H1 (cell line): ENCODE results near the gene ATP1A1. TPM values are rescaled to one million over a fixed set of nuclear protein-coding genes. Genes with fewer than 3 reads are reported as not detected.

Experiments
- CTCF ChIA-PET: fragments of 300-600 bp; sonication (Branson Sonifier 250); formaldehyde crosslinking; loops from one replicate; lab custom pipeline; 2021; ENCODE audit not compliant: partially characterized antibody; lab: Charles Lee
- POLR2A ChIA-PET: fragments of 300-600 bp; sonication (Branson Sonifier 250); formaldehyde crosslinking; loops from one replicate; lab custom pipeline; 2021; ENCODE audit warnings: inconsistent platforms; ENCODE audit not compliant: partially characterized antibody; lab: Charles Lee
- DNase-seq, 2 experiments: peaks; one replicate each; pipeline versions ENCODE4 v3.0.0 to v3.0.0-alpha.2; 2010 to 2022; ENCODE audit warnings: low spot score in 2 of 2, low read depth in 1 of 2, mixed read lengths in 1 of 2
- FAIRE-seq: peaks from 2 replicates; lab custom pipeline; 2011; peaks lifted over from hg19 to GRCh38; lab: Jason Lieb, UNC
- H2AFZ ChIP-seq: 2 replicates; pipeline ENCODE4 v1.8.1; 2012; ENCODE audit warnings: low read length, inconsistent platforms
- H2AK5ac ChIP-seq: 2 replicates; pipeline ENCODE4 v1.6.1; 2013; ENCODE audit warnings: low read depth, low read length
- H2BK120ac ChIP-seq: replicated peaks from 2 replicates; pipeline ENCODE3; 2013; ENCODE audit warnings: low read depth, low read length, inconsistent platforms
- H2BK12ac ChIP-seq: 2 replicates; pipeline ENCODE4 v1.6.1; 2013; ENCODE audit warnings: low read depth, low read length
- H2BK15ac ChIP-seq: 2 replicates; pipeline ENCODE4 v1.6.1; 2013; ENCODE audit warnings: low read length
- H2BK20ac ChIP-seq: 2 replicates; pipeline ENCODE4 v1.6.1; 2013; ENCODE audit warnings: low read length
- H2BK5ac ChIP-seq: 2 replicates; pipeline ENCODE4 v1.6.1; 2013; ENCODE audit warnings: low read depth, low read length
- H3K14ac ChIP-seq: 2 replicates; pipeline ENCODE4 v1.6.1; 2013; ENCODE audit warnings: inconsistent platforms; ENCODE audit not compliant: insufficient read length
- H3K18ac ChIP-seq: 2 replicates; pipeline ENCODE4 v1.6.1; 2013; ENCODE audit warnings: low read length; ENCODE audit errors: extremely low read depth
- H3K23ac ChIP-seq: 2 replicates; pipeline ENCODE4 v1.6.1; 2013; ENCODE audit warnings: inconsistent platforms; ENCODE audit not compliant: insufficient read length
- H3K23me2 ChIP-seq: 2 replicates; pipeline ENCODE4 v1.6.1; 2013; ENCODE audit warnings: low read depth, low read length
- H3K27ac ChIP-seq: 2 replicates; pipeline ENCODE4 v1.6.1; 2011; ENCODE audit warnings: low read depth, low read length, inconsistent platforms
- H3K27me3 ChIP-seq, 4 experiments: replicated peaks in 1 of 4; 1 replicate in 1 of 4; 2 replicates in 3 of 4; pipeline versions ENCODE4 v1.6.1 to v1.8.1; 2011 to 2013; ENCODE audit warnings: low read length in 3 of 4, mild to moderate bottlenecking in 3 of 4, inconsistent platforms in 2 of 4, mixed read lengths in 2 of 4, moderate library complexity in 1 of 4; ENCODE audit not compliant: control insufficient read depth in 3 of 4, insufficient read depth in 3 of 4; ENCODE audit errors: extremely low read depth in 1 of 4
- H3K36me3 ChIP-seq, 4 experiments: 2 replicates each; pipeline versions ENCODE4 v1.6.1 to v1.8.1; 2011 to 2013; ENCODE audit warnings: mild to moderate bottlenecking in 4 of 4, low read length in 3 of 4, moderate library complexity in 2 of 4, control low read depth in 1 of 4, inconsistent platforms in 1 of 4; ENCODE audit not compliant: insufficient read depth in 4 of 4, control insufficient read depth in 2 of 4
- H3K4ac ChIP-seq: replicated peaks from 2 replicates; pipeline ENCODE3; 2013; ENCODE audit warnings: low read length, low read depth, mixed read lengths, inconsistent platforms; ENCODE audit not compliant: insufficient read length
- H3K4me1 ChIP-seq, 4 experiments: replicated peaks in 1 of 4; 1 replicate in 1 of 4; 2 replicates in 3 of 4; pipeline versions ENCODE4 v1.6.1 to v1.8.1; 2011 to 2013; ENCODE audit warnings: low read length in 3 of 4, inconsistent platforms in 2 of 4, mixed read lengths in 1 of 4; ENCODE audit not compliant: insufficient read depth in 4 of 4, control insufficient read depth in 3 of 4
- H3K4me2 ChIP-seq, 2 experiments: 2 replicates each; pipeline versions ENCODE4 v1.6.1 to v1.8.1; 2011 to 2013; ENCODE audit warnings: low read depth in 2 of 2, low read length in 2 of 2, control low read depth in 1 of 2, inconsistent platforms in 1 of 2, mild to moderate bottlenecking in 1 of 2; ENCODE audit not compliant: insufficient read depth in 1 of 2
- H3K4me3 ChIP-seq, 4 experiments: fragments of 200-600, 300-600 bp in 1 of 4; sonication (generic), shearing (Covaris generic), sonication (Bioruptor Twin) in 1 of 4; 2 replicates each; pipeline versions ENCODE4 v1.5.1 to v1.8.1; 2011 to 2016; ENCODE audit warnings: low read length in 4 of 4, low read depth in 3 of 4, control low read depth in 2 of 4, inconsistent platforms in 2 of 4, mild to moderate bottlenecking in 2 of 4, mixed read lengths in 1 of 4, moderate library complexity in 1 of 4; ENCODE audit not compliant: insufficient read depth in 2 of 4; ENCODE audit errors: extremely low read depth in 1 of 4
- H3K56ac ChIP-seq: replicated peaks from 2 replicates; pipeline ENCODE3; 2013; ENCODE audit warnings: low read depth, mild to moderate bottlenecking, mixed read lengths, low read length, inconsistent platforms; ENCODE audit not compliant: insufficient read length
- H3K79me1 ChIP-seq: 2 replicates; pipeline ENCODE4 v1.6.1; 2013; ENCODE audit warnings: low read depth, low read length, control low read depth
- H3K79me2 ChIP-seq, 2 experiments: 2 replicates each; pipeline versions ENCODE4 v1.6.1 to v1.8.1; 2012 to 2013; ENCODE audit warnings: low read length in 2 of 2, mild to moderate bottlenecking in 2 of 2, inconsistent platforms in 1 of 2; ENCODE audit not compliant: insufficient read depth in 2 of 2, control insufficient read depth in 1 of 2
- H3K9ac ChIP-seq, 4 experiments: replicated peaks in 1 of 4; 1 replicate in 1 of 4; 2 replicates in 3 of 4; pipeline versions ENCODE4 v1.6.1 to v1.8.1; 2011 to 2013; ENCODE audit warnings: low read depth in 3 of 4, low read length in 3 of 4, control low read depth in 2 of 4, mild to moderate bottlenecking in 2 of 4, moderate library complexity in 2 of 4, inconsistent platforms in 1 of 4; ENCODE audit errors: extremely low read depth in 1 of 4
- H3K9me3 ChIP-seq, 2 experiments: 2 replicates each; pipeline versions ENCODE4 v1.6.1 to v1.8.1; 2012 to 2013; ENCODE audit warnings: mild to moderate bottlenecking in 2 of 2, moderate library complexity in 2 of 2, control low read depth in 1 of 2, inconsistent platforms in 1 of 2, low read depth in 1 of 2, low read length in 1 of 2, mixed read lengths in 1 of 2; ENCODE audit not compliant: insufficient read depth in 2 of 2
- H4K20me1 ChIP-seq, 2 experiments: replicated peaks in 1 of 2; 2 replicates each; pipeline versions ENCODE3 to v1.8.1; 2011 to 2013; ENCODE audit warnings: inconsistent platforms in 2 of 2, low read length in 2 of 2, mild to moderate bottlenecking in 1 of 2; ENCODE audit not compliant: insufficient read depth in 2 of 2, control insufficient read depth in 1 of 2
- H4K5ac ChIP-seq: 2 replicates; pipeline ENCODE4 v1.6.1; 2013; ENCODE audit warnings: low read length, low read depth, mixed read lengths, inconsistent platforms; ENCODE audit not compliant: insufficient read length
- H4K8ac ChIP-seq: 2 replicates; pipeline ENCODE4 v1.8.0; 2013; ENCODE audit warnings: mild to moderate bottlenecking, moderate library complexity, low read length, inconsistent platforms; ENCODE audit not compliant: insufficient read depth; ENCODE audit errors: extremely low read depth
- H4K91ac ChIP-seq: replicated peaks from 2 replicates; pipeline ENCODE3; 2013; ENCODE audit warnings: low read length, mixed read lengths, inconsistent platforms; ENCODE audit not compliant: insufficient read length
- CTCF ChIP-seq, 3 experiments: IDR thresholded peaks; 1 replicate in 2 of 3; 2 replicates in 1 of 3; pipeline versions ENCODE4 v1.5.1 to v1.6.1; 2011; ENCODE audit warnings: low read length in 3 of 3, mild to moderate bottlenecking in 3 of 3, inconsistent platforms in 2 of 3, low read depth in 1 of 3, moderate library complexity in 1 of 3; ENCODE audit not compliant: insufficient read depth in 1 of 3; ENCODE audit errors: control extremely low read depth in 1 of 3
- JUN ChIP-seq: IDR thresholded peaks from 2 replicates; pipeline ENCODE4 v1.6.1; 2011; ENCODE audit warnings: low read depth, mild to moderate bottlenecking, improper control_type of control experiment, low read length
- RAD21 ChIP-seq, 2 experiments: IDR thresholded peaks in 1 of 2; conservative IDR thresholded peaks in 1 of 2; 2 replicates each; pipeline ENCODE4 v1.6.1; 2011; ENCODE audit warnings: low read depth in 2 of 2, low read length in 2 of 2, improper control_type of control experiment in 1 of 2, inconsistent platforms in 1 of 2, mild to moderate bottlenecking in 1 of 2, moderate library complexity in 1 of 2
- RBBP5 ChIP-seq: IDR thresholded peaks from 2 replicates; pipeline ENCODE4 v1.7.1; 2012; ENCODE audit warnings: low read depth, mild to moderate bottlenecking, inconsistent platforms, low read length, moderate library complexity, borderline replicate concordance
- SP4 ChIP-seq: IDR thresholded peaks from 2 replicates; pipeline ENCODE4 v1.6.1; 2012; ENCODE audit warnings: low read length, inconsistent platforms
- SUZ12 ChIP-seq: fragments of 200-600 bp; sonication (generic); IDR thresholded peaks from 2 replicates; pipeline ENCODE4 v1.6.1; 2012; ENCODE audit warnings: mild to moderate bottlenecking, inconsistent platforms, low read length, moderate library complexity, mixed read lengths
- TEAD4 ChIP-seq: IDR thresholded peaks from 2 replicates; pipeline ENCODE4 v1.6.1; 2012; ENCODE audit warnings: low read depth, low read length, inconsistent platforms, mixed read lengths
- WGBS, 2 experiments: shearing (Covaris generic) in 1 of 2; methylation state at CpG; one replicate each; pipeline versions ENCODE4 v1.1.6 to v1.1.7; 2013 to 2015; ENCODE audit warnings: low lambda C conversion rate in 2 of 2, mixed read lengths in 2 of 2, inconsistent platforms in 1 of 2, low coverage in 1 of 2, missing lambda C conversion rate in 1 of 2; ENCODE audit not compliant: insufficient replicate concordance in 2 of 2, insufficient coverage in 1 of 2, insufficient read length in 1 of 2; ENCODE audit errors: extremely low coverage in 1 of 2, missing lambda C conversion rate in 1 of 2; 5-methylcytosine and 5-hydroxymethylcytosine counted together
- polyA plus RNA-seq, 7 experiments: library from polyadenylated mRNA; depleted of rRNA in 3 of 7; stranded (reverse) in 5 of 7; unstranded in 2 of 7; fragments of >200 nt in 5 of 7; fragments of 200-250 nt in 2 of 7; gene quantifications; 1 replicate in 5 of 7; 2 replicates in 1 of 7; 4 replicates in 1 of 7; pipeline versions ENCODE4 v1.2.1 to v1.2.3, GENCODE V29; 2011 to 2013; ENCODE audit warnings: missing spikeins in 2 of 7, mixed read lengths in 2 of 7
- total RNA-seq: library from RNA; stranded (reverse); fragmentation: NEBNext Ultra II Directional; extraction: Animal tissue kit (Norgen Biotek cat#: 25700); gene quantifications from 2 replicates; pipeline ENCODE4 v1.2.1, GENCODE V29; 2021

The ATP1A1 gene
- total and polyA plus RNA-seq, 2 of the 8 experiments (the other 6 are each of a cell fraction or from before 2014, with no cell fraction given), result 222 to 325 TPM

GRCh38 chr1:116439701-116440100 is 66.7 kb downstream of the ATP1A1 start:
- no peaks in the 10 kb centered on the region for H3K27me3 ChIP-seq
- 79% methylated on average over 1 of the region's 1 CpG; no CpG with 5 or more reads in 1 of the 2 experiments for WGBS, 2 experiments
- H3K27ac ChIP-seq, result no peak overlapping the region
- ChIA-PET POLR2A (no interaction called here), CTCF (no interaction called here)
- H3K9me3 ChIP-seq, result no peaks in the 10 kb centered on the region
- no peaks in the 10 kb centered on the region for H3K23me2 ChIP-seq
- no peaks in the 10 kb centered on the region for H3K79me2 ChIP-seq
- H3K9ac ChIP-seq, result no peak overlapping the region
- H3K36me3 ChIP-seq, result no peaks in the 10 kb centered on the region
- H4K91ac ChIP-seq, result no peak overlapping the region
- DNase-seq (no peak), FAIRE-seq (no peak)
- H3K4me3 ChIP-seq, result no peak overlapping the region
- H3K23ac ChIP-seq, result no peak overlapping the region
- no peak overlapping the region for H3K14ac ChIP-seq
- no peak overlapping the region for H2BK15ac ChIP-seq
- no peak overlapping the region for H2BK120ac ChIP-seq
- peaks cover 0 to 1% of the 10 kb centered on the region in 2 experiments for H4K20me1 ChIP-seq
- H3K4me1 ChIP-seq, result no peaks in the 10 kb centered on the region
- no peaks in the 10 kb centered on the region for H3K79me1 ChIP-seq
- H3K18ac ChIP-seq, result no peak overlapping the region
- H3K4ac ChIP-seq, result no peak overlapping the region
- H2AFZ ChIP-seq, result no peak overlapping the region
- H3K56ac ChIP-seq, result no peak overlapping the region
- no peak overlapping the region for H2BK12ac ChIP-seq
- H2BK20ac ChIP-seq, result no peak overlapping the region
- no peak overlapping the region for H2BK5ac ChIP-seq
- no peak overlapping the region for H3K4me2 ChIP-seq
- no peak overlapping the region for H4K8ac ChIP-seq
- no peak overlapping the region for H2AK5ac ChIP-seq
- no peak overlapping the region for H4K5ac ChIP-seq
- TF ChIP-seq SP4 (no peak), RAD21 (IDR thresholded peaks at IDR 0.05 in 1 of 2, conservative IDR thresholded peaks at IDR 0.05 in 1 of 2; ENCODE audit: low read depth in 2 of 2, low read length in 2 of 2) (no peak), TEAD4 (no peak), RBBP5 (no peak), CTCF (IDR thresholded peaks at IDR 0.05; ENCODE audit: control extremely low read depth in 1 of 3, insufficient read depth in 1 of 3, low read depth in 1 of 3, low read length in 3 of 3) (no peak), SUZ12 (no peak), JUN (no peak)
